ENCODE data around the gene LY86.

The LY86 gene

GRCh38 chr6:6569811-6570164 lies 18.7 kb upstream of the LY86 start:
- Histone ChIP-seq H3K9me3 (ENCODE audit: insufficient read depth, low read length) (no peaks in the 10 kb centered on the region), H3K4me3 (ENCODE audit: low read length) (no peak overlapping the region), H3K79me2 (ENCODE audit: low read length) (no peaks in the 10 kb centered on the region), H3K36me3 (replicated peaks; ENCODE audit: low read depth, low read length) (no peaks in the 10 kb centered on the region), H3K4me2 (ENCODE audit: low read length) (no peak overlapping the region), H3K9ac (ENCODE audit: low read length) (no peak overlapping the region), H3K27ac (ENCODE audit: low read length) (no peak overlapping the region), H4K20me1 (ENCODE audit: insufficient read depth, low read length) (no peaks in the 10 kb centered on the region), H2AFZ (ENCODE audit: low read depth, low read length) (no peak overlapping the region), H3K4me1 (ENCODE audit: low read length) (no peaks in the 10 kb centered on the region), H3K27me3 (ENCODE audit: low read depth, low read length) (no peaks in the 10 kb centered on the region)
- TF ChIP-seq EZH2phosphoT487 (IDR thresholded peaks at IDR 0.05; ENCODE audit: low read depth) (no peak), CTCF (IDR thresholded peaks at IDR 0.05; ENCODE audit: low read depth, low read length) (no peak)

GRCh38 chr6:6570929-6571671 lies 17.4 kb upstream of the LY86 start:
- Histone ChIP-seq H3K36me3 (replicated peaks; ENCODE audit: low read depth, low read length) (no peaks in the 10 kb centered on the region), H3K4me2 (ENCODE audit: low read length) (no peak overlapping the region), H3K79me2 (ENCODE audit: low read length) (no peaks in the 10 kb centered on the region), H3K4me3 (ENCODE audit: low read length) (no peak overlapping the region), H3K9me3 (ENCODE audit: insufficient read depth, low read length) (no peaks in the 10 kb centered on the region), H3K27me3 (ENCODE audit: low read depth, low read length) (no peaks in the 10 kb centered on the region), H3K27ac (ENCODE audit: low read length) (no peak overlapping the region), H3K4me1 (ENCODE audit: low read length) (no peaks in the 10 kb centered on the region), H3K9ac (ENCODE audit: low read length) (no peak overlapping the region), H4K20me1 (ENCODE audit: insufficient read depth, low read length) (no peaks in the 10 kb centered on the region), H2AFZ (ENCODE audit: low read depth, low read length) (no peak overlapping the region)
- no peak for TF ChIP-seq EZH2phosphoT487 (IDR thresholded peaks at IDR 0.05; ENCODE audit: low read depth)
- TF ChIP-seq CTCF (IDR thresholded peaks at IDR 0.05; ENCODE audit: low read depth, low read length), result no peak

- Histone ChIP-seq H4K20me1 (ENCODE audit: insufficient read depth, low read length) (no peaks in the 10 kb centered on the region), H3K4me2 (ENCODE audit: low read length) (no peak overlapping the region), H3K79me2 (ENCODE audit: low read length) (no peaks in the 10 kb centered on the region), H2AFZ (ENCODE audit: low read depth, low read length) (no peak overlapping the region), H3K27ac (ENCODE audit: low read length) (no peak overlapping the region), H3K4me1 (ENCODE audit: low read length) (peaks cover 8% of the 10 kb centered on the region; the same call in 1 of the 2 replicates), H3K9ac (ENCODE audit: low read length) (no peak overlapping the region), H3K9me3 (ENCODE audit: insufficient read depth, low read length) (no peaks in the 10 kb centered on the region), H3K36me3 (replicated peaks; ENCODE audit: low read depth, low read length) (no peaks in the 10 kb centered on the region), H3K4me3 (ENCODE audit: low read length) (no peak overlapping the region), H3K27me3 (ENCODE audit: low read depth, low read length) (no peaks in the 10 kb centered on the region)
- TF ChIP-seq EZH2phosphoT487 (IDR thresholded peaks at IDR 0.05; ENCODE audit: low read depth), result no peak
- TF ChIP-seq CTCF (IDR thresholded peaks at IDR 0.05; ENCODE audit: low read depth, low read length), result no peak
These were observed 13.4 kb upstream of the LY86 start for GRCh38 chr6:6575143-6575542.

- H3K27ac ChIP-seq (ENCODE audit: low read length), result no peak overlapping the region
- no peak overlapping the region for H3K9ac ChIP-seq (ENCODE audit: low read length)
- H3K4me3 ChIP-seq (ENCODE audit: low read length), result no peak overlapping the region
- H3K79me2 ChIP-seq (ENCODE audit: low read length), result no peaks in the 10 kb centered on the region
- H3K27me3 ChIP-seq (ENCODE audit: low read depth, low read length), result no peaks in the 10 kb centered on the region
- no peaks in the 10 kb centered on the region for H3K36me3 ChIP-seq (replicated peaks; ENCODE audit: low read depth, low read length)
- TF ChIP-seq CTCF (IDR thresholded peaks at IDR 0.05; ENCODE audit: low read depth, low read length) (no peak), EZH2phosphoT487 (IDR thresholded peaks at IDR 0.05; ENCODE audit: low read depth) (no peak)
- H3K4me2 ChIP-seq (ENCODE audit: low read length), result no peak overlapping the region
- no peak overlapping the region for H2AFZ ChIP-seq (ENCODE audit: low read depth, low read length)
- no peaks in the 10 kb centered on the region for H4K20me1 ChIP-seq (ENCODE audit: insufficient read depth, low read length)
- peaks cover 8% of the 10 kb centered on the region; the same call in 1 of the 2 replicates for H3K4me1 ChIP-seq (ENCODE audit: low read length)
- H3K9me3 ChIP-seq (ENCODE audit: insufficient read depth, low read length), result no peaks in the 10 kb centered on the region
These were observed 10.8 kb upstream of the LY86 start for GRCh38 chr6:6577735-6578134.
